ENCODE data around the gene EEF1B2.

DNA sequence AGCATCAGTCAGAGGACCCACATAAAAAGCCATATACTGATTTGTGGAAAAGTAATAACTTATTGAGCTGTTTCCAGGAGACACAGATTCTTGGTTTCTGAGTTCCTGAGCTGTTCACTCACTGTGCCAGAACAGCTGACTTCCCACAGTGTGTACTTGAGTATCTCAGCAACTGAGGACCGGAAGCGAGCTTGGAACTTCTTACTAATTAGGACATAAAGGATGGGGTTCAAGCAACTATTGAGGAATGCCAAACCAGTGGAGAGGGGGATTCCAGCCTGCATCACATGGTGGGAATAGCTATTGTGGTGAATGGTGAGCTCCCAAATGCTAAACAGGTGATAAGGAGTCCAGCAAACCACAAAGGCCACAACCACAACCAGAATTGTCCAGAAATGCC is 16.4 kb downstream of the EEF1B2 start:
- TF ChIP-seq CTCF (IDR thresholded peaks at IDR 0.05) (no peak), EP300 (IDR thresholded peaks at IDR 0.05) (no peak), POLR2A (IDR thresholded peaks at IDR 0.05) (no peak), POLR2AphosphoS5 (IDR thresholded peaks at IDR 0.05) (no peak)

Measured in sigmoid colon (tissue), 4 donors.